ENCODE results near the gene SPATA16.

DNA sequence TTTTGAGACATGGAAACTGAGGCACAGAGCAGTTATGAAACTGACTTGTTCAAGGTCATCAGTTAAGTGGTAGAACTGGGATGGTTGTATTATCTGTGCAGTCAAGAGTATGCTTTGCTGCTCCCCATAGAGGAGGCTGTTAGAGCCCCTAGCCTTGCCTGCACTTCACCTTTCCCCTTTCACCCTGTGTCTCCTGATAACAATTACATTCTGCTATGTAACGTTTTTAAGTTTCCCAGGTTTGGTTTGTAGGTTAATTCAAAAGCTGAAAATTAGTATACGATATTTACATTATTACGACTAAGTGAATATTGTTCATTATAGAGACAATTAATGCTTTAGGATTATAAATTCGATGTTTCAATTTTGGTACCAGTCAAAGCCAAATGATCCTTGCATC, 300.6 kb downstream of the SPATA16 start:
- TF ChIP-seq EZH2 (optimal IDR thresholded peaks at IDR 0.05; ENCODE audit: low read depth, low read length), result no peak
- TF ChIP-seq, protein P1, sequence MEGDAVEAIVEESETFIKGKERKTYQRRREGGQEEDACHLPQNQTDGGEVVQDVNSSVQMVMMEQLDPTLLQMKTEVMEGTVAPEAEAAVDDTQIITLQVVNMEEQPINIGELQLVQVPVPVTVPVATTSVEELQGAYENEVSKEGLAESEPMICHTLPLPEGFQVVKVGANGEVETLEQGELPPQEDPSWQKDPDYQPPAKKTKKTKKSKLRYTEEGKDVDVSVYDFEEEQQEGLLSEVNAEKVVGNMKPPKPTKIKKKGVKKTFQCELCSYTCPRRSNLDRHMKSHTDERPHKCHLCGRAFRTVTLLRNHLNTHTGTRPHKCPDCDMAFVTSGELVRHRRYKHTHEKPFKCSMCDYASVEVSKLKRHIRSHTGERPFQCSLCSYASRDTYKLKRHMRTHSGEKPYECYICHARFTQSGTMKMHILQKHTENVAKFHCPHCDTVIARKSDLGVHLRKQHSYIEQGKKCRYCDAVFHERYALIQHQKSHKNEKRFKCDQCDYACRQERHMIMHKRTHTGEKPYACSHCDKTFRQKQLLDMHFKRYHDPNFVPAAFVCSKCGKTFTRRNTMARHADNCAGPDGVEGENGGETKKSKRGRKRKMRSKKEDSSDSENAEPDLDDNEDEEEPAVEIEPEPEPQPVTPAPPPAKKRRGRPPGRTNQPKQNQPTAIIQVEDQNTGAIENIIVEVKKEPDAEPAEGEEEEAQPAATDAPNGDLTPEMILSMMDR (IDR thresholded peaks at IDR 0.05; ENCODE audit: low read length), result no peak
- TF ChIP-seq EZH2phosphoT487 (IDR thresholded peaks at IDR 0.05; ENCODE audit: low read length), result no peak
